ENCODE measurements around the gene SDHAF3.
"Not testable (repeated sequence)": the region's sequence is repeated elsewhere in the genome, so short reads cannot be mapped to it uniquely, and the experiment has no call there.

SDHAF3 gene

DNA sequence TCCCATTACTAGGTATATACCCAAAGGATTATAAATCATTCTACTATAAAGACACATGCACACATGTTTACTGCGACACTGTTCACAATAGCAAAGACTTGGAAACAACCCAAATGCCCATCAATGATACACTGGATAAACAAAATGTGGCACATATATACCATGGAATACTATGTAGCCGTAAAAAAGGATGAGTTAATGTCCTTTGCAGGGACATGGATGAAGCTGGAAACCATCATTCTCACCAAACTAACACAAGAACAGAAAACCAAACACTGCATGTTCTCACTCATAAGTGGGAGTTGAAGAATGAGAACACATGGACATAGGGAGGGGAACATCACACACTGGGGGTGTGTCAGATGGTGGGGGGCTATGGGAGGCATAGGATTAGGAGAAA is 78.7 kb downstream of the SDHAF3 start:
- H3K27me3 ChIP-seq (ENCODE audit: control insufficient read depth, insufficient read depth, low read length); H3K27ac ChIP-seq (ENCODE audit: low read depth, low read length); H3K4me3 ChIP-seq (ENCODE audit: low read length); H3K36me3 ChIP-seq (ENCODE audit: control insufficient read depth, insufficient read depth, low read length); H3K9ac ChIP-seq (ENCODE audit: low read length); H3K4me1 ChIP-seq (ENCODE audit: control insufficient read depth, insufficient read depth, low read length): not testable (repeated sequence)

DNA sequence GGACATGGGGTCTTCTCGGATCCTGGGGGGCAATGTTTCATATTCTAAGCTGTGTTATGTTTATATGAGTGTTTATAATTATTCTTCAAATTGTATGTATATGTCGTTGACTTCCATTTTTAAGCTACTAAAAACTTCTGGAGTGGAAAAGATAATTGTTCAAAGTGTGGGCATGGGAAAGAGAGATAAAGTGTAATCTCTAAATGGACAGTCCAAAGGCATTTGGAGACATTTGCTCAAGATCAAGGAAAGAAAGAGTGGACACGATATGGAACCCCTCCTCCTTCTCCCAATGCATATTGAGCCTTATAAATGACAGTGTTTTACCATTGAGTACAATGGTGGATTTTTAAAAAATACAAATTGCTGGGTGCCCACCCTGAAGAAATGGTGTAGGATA is 81.1 kb downstream of the SDHAF3 start:
- Histone ChIP-seq H3K27ac (ENCODE audit: low read depth, low read length) (no peak overlapping the region), H3K36me3 (ENCODE audit: control insufficient read depth, insufficient read depth, low read length) (no peaks in the 10 kb centered on the region), H3K27me3 (ENCODE audit: control insufficient read depth, insufficient read depth, low read length) (no peaks in the 10 kb centered on the region), H3K9ac (ENCODE audit: low read length) (no peak overlapping the region), H3K4me3 (ENCODE audit: low read length) (no peak overlapping the region), H3K4me1 (ENCODE audit: control insufficient read depth, insufficient read depth, low read length) (no peaks in the 10 kb centered on the region)

DNA sequence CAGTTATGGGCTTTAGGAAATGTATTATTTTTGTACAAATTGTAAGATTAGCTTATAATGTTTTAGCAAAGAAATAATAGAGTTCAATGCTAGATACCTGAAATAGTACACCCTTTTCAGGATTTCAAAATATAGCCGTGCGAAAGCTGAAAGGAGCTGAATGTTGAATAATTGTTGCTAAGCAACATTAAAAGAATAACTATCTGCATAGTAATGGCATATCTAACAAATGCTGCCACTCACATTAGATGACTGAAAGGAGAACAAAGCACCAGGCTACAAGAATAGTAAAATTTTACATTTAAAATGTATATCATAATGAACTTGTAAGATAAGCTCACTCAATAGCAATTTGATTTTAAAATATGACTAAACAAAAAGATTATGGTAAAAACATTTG is 82.5 kb downstream of the SDHAF3 start:
- H3K27me3 ChIP-seq (ENCODE audit: control insufficient read depth, insufficient read depth, low read length) = no peaks in the 10 kb centered on the region
- no peaks in the 10 kb centered on the region for H3K36me3 ChIP-seq (ENCODE audit: control insufficient read depth, insufficient read depth, low read length)
- no peak overlapping the region for H3K9ac ChIP-seq (ENCODE audit: low read length)
- no peak overlapping the region for H3K4me3 ChIP-seq (ENCODE audit: low read length)
- no peak overlapping the region for H3K27ac ChIP-seq (ENCODE audit: low read depth, low read length)
- H3K4me1 ChIP-seq (ENCODE audit: control insufficient read depth, insufficient read depth, low read length) = no peaks in the 10 kb centered on the region

DNA sequence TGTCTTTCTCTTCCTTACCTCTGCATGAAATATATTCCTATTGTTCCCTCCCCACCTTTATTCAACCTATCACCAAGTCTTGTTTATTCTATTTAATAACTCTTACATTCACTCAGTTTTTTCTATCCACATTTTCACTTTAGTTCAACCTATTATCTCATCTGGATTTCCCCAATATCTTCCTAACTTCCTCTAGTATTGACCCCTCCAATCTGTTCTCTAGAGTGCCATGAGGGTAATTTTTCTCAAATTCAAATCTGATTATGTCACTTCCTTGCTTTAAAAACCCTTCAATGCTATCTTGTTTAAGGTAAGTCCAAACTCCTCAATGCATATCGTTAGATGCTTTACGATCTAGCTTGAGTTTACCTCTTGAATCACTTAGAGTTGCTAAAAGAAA is 86.5 kb downstream of the SDHAF3 start:
- Histone ChIP-seq H3K27me3 (ENCODE audit: control insufficient read depth, insufficient read depth, low read length) (no peaks in the 10 kb centered on the region), H3K27ac (ENCODE audit: low read depth, low read length) (no peak overlapping the region), H3K4me3 (ENCODE audit: low read length) (no peak overlapping the region), H3K4me1 (ENCODE audit: control insufficient read depth, insufficient read depth, low read length) (no peaks in the 10 kb centered on the region), H3K9ac (ENCODE audit: low read length) (no peak overlapping the region), H3K36me3 (ENCODE audit: control insufficient read depth, insufficient read depth, low read length) (no peaks in the 10 kb centered on the region)

DNA sequence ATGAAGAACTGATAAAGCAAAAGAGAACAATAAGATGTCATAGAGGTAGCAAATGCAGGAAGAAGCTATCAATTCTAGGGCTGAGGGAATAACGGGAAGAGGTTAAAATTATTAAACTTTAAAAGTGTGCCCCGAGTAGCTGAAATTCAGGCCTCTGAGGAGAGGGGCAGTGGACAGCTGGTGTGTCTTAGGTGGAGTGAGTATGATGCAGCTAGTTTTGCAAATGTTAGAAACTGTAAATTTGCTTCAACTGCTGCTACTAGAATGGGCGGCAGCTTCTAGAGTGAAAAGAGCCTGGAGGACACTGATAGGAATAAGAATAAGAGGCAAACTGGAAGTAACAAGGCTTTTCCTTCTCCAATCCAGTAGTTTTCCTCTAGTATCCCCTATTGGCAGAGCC is 87.3 kb downstream of the SDHAF3 start:
- no peak overlapping the region for H3K4me3 ChIP-seq (ENCODE audit: low read length)
- no peak overlapping the region for H3K9ac ChIP-seq (ENCODE audit: low read length)
- no peaks in the 10 kb centered on the region for H3K36me3 ChIP-seq (ENCODE audit: control insufficient read depth, insufficient read depth, low read length)
- no peaks in the 10 kb centered on the region for H3K4me1 ChIP-seq (ENCODE audit: control insufficient read depth, insufficient read depth, low read length)
- no peaks in the 10 kb centered on the region for H3K27me3 ChIP-seq (ENCODE audit: control insufficient read depth, insufficient read depth, low read length)
- H3K27ac ChIP-seq (ENCODE audit: low read depth, low read length) = no peak overlapping the region

DNA sequence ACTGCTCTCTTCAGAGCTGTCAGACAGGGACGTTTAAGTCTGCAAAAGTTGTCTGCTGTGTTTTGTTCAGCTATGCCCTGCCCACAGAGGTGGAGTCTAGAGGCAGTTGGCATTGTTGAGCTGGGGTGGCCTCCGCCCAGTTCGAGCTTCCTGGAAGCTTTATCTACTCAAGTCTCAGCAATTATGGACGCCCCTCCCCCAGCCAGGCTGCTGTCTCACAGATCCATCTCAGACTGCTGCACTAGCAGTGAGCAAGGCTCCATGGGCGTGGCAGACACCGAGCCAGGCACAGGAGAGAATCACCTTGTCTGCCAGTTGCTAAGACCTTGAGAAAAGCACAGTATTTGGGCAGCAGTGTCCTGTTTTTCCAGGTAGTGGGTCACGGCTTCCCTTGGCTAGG is 98.1 kb downstream of the SDHAF3 start:
- no peaks in the 10 kb centered on the region for H3K27me3 ChIP-seq (ENCODE audit: control insufficient read depth, insufficient read depth, low read length)
- H3K9ac ChIP-seq (ENCODE audit: low read length) = no peak overlapping the region
- H3K27ac ChIP-seq (ENCODE audit: low read depth, low read length) = no peak overlapping the region
- H3K36me3 ChIP-seq (ENCODE audit: control insufficient read depth, insufficient read depth, low read length) = no peaks in the 10 kb centered on the region
- H3K4me3 ChIP-seq (ENCODE audit: low read length) = no peak overlapping the region
- no peaks in the 10 kb centered on the region for H3K4me1 ChIP-seq (ENCODE audit: control insufficient read depth, insufficient read depth, low read length)

DNA sequence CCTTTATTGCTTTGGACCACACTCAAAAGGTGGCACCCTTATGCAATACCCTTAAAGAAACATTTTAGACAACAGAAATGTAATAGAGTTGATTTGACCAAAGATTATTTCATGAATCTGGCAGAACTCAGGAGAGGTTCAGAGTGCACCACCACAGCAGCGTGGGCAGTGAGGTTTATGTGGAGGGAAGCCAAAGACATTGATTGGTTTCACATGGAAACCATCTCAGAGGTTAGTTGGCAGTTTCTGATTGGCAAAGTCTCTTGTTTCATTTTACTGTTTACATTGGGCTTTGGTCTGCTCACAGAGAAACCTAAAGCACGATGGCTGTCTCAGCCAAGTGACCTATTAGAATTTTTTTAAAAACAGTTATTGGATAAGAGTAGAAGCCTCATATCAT is 101.3 kb downstream of the SDHAF3 start:
- H3K4me3 ChIP-seq (ENCODE audit: low read length) = no peak overlapping the region
- no peaks in the 10 kb centered on the region for H3K27me3 ChIP-seq (ENCODE audit: control insufficient read depth, insufficient read depth, low read length)
- H3K4me1 ChIP-seq (ENCODE audit: control insufficient read depth, insufficient read depth, low read length) = no peaks in the 10 kb centered on the region
- no peak overlapping the region for H3K27ac ChIP-seq (ENCODE audit: low read depth, low read length)
- no peaks in the 10 kb centered on the region for H3K36me3 ChIP-seq (ENCODE audit: control insufficient read depth, insufficient read depth, low read length)
- no peak overlapping the region for H3K9ac ChIP-seq (ENCODE audit: low read length)

DNA sequence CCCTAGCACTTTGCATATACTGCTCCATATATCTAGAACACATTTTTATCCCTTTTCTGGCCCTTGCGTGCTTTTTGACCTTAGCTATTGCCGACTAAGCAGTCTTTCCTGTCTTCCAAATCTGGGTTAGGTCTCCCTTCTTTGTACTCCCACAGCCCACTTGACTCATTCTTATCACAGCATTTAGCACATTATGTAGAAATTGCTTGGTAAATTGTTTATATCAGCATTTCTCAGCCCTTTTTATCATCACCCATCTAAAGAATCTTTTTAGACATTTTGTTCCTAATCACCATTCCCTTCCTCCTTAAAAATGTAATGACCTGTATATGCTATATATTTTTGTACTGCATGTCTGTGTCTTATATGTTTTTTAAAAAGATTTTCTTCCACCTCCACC is 101.7 kb downstream of the SDHAF3 start:
- Histone ChIP-seq H3K27ac (ENCODE audit: low read depth, low read length) (no peak overlapping the region), H3K4me1 (ENCODE audit: control insufficient read depth, insufficient read depth, low read length) (no peaks in the 10 kb centered on the region), H3K27me3 (ENCODE audit: control insufficient read depth, insufficient read depth, low read length) (no peaks in the 10 kb centered on the region), H3K4me3 (ENCODE audit: low read length) (no peak overlapping the region), H3K9ac (ENCODE audit: low read length) (no peak overlapping the region), H3K36me3 (ENCODE audit: control insufficient read depth, insufficient read depth, low read length) (no peaks in the 10 kb centered on the region)

DNA sequence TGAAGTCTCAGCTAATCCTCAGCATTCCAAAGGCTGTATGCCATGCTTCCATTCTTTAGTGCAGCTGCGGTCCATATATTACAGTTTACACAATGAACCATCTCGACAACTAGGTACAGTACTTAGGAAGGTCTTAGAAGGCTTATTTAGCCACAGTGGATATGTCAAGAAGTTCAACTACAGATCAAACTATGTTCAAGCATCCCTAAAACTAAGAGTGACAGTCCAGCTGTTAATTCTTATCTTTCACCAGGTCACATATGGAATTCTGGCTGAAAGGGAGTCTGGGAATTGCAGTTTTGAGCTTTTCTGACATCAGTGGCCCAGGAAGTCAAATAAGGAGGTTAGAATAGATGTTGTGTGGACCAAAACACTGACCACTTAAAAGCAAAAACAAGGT is 106.8 kb downstream of the SDHAF3 start:
- no peak overlapping the region for H3K4me3 ChIP-seq (ENCODE audit: low read length)

DNA sequence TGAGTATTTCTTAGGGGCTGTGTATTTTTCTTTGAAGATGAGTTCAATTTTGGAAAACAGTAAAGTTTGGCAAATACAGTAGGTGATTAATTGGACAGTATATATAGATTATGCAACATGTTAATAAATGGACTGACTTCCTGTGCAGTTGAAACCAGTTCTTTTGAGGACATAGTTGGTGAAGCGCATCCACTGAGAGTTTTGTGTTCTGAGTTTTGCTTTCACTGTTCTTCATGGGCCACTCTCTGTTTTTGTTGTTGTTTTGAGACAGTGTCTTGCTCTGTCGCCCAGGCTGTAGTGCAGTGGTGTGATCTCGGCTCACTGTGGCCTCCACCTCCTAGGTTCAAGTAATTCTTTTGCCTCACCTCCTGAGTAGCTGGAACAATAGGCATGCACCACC is 109.0 kb downstream of the SDHAF3 start:
- H3K4me1 ChIP-seq (ENCODE audit: control insufficient read depth, insufficient read depth, low read length) = no peaks in the 10 kb centered on the region
- H3K9ac ChIP-seq (ENCODE audit: low read length) = no peak overlapping the region
- no peaks in the 10 kb centered on the region for H3K27me3 ChIP-seq (ENCODE audit: control insufficient read depth, insufficient read depth, low read length)
- H3K36me3 ChIP-seq (ENCODE audit: control insufficient read depth, insufficient read depth, low read length) = no peaks in the 10 kb centered on the region
- H3K27ac ChIP-seq (ENCODE audit: low read depth, low read length) = no peak overlapping the region
- no peak overlapping the region for H3K4me3 ChIP-seq (ENCODE audit: low read length)

More for the DNA sequence above, 106.8 kb downstream of the SDHAF3 start:
- H3K9ac ChIP-seq (ENCODE audit: low read length) = no peak overlapping the region
- no peaks in the 10 kb centered on the region for H3K36me3 ChIP-seq (ENCODE audit: control insufficient read depth, insufficient read depth, low read length)
- H3K27me3 ChIP-seq (ENCODE audit: control insufficient read depth, insufficient read depth, low read length) = no peaks in the 10 kb centered on the region
- H3K4me1 ChIP-seq (ENCODE audit: control insufficient read depth, insufficient read depth, low read length) = no peaks in the 10 kb centered on the region
- H3K27ac ChIP-seq (ENCODE audit: low read depth, low read length) = no peak overlapping the region
